Measurements from ENCODE around the gene VMA21. TPM values are rescaled to one million over a fixed set of nuclear protein-coding genes. Genes with fewer than 3 reads are reported as not detected.

VMA21 gene
- total RNA-seq: 10 to 100 TPM; 36.5 to 39.7 TPM

DNA sequence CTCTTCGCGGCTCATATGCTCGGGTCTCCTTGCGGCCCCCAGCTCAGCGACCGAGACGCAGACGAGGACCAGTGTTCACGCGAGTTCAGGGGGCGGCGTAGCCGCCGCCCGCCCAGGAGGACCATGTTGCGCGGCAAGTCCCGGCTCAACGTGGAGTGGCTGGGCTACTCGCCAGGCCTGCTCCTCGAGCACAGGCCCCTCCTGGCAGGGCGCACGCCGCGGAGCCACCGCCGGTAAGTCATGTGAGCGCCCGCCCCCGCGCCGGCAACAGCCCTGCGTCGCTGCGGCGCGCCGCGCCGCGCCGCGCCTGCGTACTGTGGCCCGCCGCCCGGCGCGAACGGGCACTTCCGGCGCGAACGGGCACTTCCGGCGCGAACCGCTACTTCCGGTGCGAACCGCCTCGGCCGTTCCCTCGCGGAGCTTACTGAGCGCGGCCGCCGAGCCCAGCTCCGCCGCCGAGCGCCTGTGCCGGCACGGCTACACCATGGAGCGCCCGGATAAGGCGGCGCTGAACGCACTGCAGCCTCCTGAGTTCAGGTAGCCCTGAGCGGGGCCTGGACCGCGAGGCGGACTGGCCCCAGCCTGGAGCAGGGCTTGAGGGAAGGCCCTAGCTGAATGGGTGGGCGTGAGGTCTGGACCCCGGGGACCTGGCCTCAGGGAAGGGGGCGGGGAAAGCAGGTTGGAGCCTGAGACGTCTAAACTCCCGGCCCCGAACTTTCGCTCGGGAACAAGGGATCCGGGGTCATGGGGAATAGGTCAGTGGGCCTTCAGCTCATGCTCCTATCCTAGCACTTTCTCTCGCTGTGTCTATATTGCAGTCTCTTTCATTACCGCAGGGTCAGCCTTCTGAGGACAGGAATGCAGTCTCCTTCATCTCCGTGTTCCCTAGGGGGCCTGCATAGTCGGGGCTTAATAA lies at the start of gene VMA21:
TSS of gene VMA21 (plus strand) at position 382 of the 916 bp plus-strand sequence. CDS start at position 485, 103 bp downstream.
- Mint-ChIP-seq H3K27ac (peak within 1 kb of the TSS; percentile 96), H3K9me3 (no peaks in the 10 kb centered on the region), H3K36me3 (ENCODE audit: low read depth) (peaks cover 13% of the 10 kb centered on the region), H3K27me3 (ENCODE audit: low read depth) (no peaks in the 10 kb centered on the region), H3K4me3 (peak within 1 kb of the TSS; percentile 87), H3K4me1 (ENCODE audit: low read depth) (peaks cover 48% of the 10 kb centered on the region)
- CTCF ChIA-PET: interaction anchor here (1.7 kb wide), 1 partner anchor 37 kb away, joined by 6 read pairs; no protein-coding TSS in a partner anchor
- DNase-seq: peak; percentile 81
- intact Hi-C loops (cut with micrococcal nuclease): loop anchor here (2.0 to 10.0 kb wide), 8 partner anchors 148 to 1434 kb away; partner anchors contain the start of genes CD99L2, CETN2, MAMLD1 and NSDHL

DNA sequence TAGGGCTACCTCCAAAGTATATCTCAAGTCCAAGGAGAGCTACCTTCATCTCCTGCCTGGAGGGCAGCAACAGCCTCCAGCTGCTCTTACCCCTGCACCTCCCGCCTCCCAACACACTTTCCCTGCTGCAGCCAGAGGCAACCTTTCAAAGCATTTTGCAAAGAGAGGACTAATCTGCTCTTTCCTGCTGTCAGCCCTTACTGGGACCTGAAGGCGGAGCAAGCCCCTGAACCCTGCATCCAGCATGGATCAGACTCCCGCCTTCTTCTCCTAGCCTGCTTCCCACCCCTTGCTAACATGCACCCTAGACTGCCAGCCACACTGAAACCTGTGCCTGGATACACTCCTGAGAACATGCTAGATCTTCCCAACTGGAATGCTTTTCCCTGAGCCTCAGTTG lies 37.7 kb upstream of the VMA21 start:
- H3K9me3 Mint-ChIP-seq: no peaks in the 10 kb centered on the region
- H3K27ac Mint-ChIP-seq: no peak overlapping the region
- CTCF ChIA-PET: interaction anchor here (1.2 to 3.5 kb wide), 2 partner anchors 208 to 319 kb away, joined by 3 to 20 read pairs; no protein-coding TSS in a partner anchor
- H3K36me3 Mint-ChIP-seq (ENCODE audit: low read depth): no peaks in the 10 kb centered on the region
- no peak for DNase-seq
- H3K4me3 Mint-ChIP-seq: no peak overlapping the region
- peaks cover 8% of the 10 kb centered on the region for H3K27me3 Mint-ChIP-seq (ENCODE audit: low read depth)
- intact Hi-C loops (cut with micrococcal nuclease): no loop called here
- H3K4me1 Mint-ChIP-seq (ENCODE audit: low read depth): no peaks in the 10 kb centered on the region

DNA sequence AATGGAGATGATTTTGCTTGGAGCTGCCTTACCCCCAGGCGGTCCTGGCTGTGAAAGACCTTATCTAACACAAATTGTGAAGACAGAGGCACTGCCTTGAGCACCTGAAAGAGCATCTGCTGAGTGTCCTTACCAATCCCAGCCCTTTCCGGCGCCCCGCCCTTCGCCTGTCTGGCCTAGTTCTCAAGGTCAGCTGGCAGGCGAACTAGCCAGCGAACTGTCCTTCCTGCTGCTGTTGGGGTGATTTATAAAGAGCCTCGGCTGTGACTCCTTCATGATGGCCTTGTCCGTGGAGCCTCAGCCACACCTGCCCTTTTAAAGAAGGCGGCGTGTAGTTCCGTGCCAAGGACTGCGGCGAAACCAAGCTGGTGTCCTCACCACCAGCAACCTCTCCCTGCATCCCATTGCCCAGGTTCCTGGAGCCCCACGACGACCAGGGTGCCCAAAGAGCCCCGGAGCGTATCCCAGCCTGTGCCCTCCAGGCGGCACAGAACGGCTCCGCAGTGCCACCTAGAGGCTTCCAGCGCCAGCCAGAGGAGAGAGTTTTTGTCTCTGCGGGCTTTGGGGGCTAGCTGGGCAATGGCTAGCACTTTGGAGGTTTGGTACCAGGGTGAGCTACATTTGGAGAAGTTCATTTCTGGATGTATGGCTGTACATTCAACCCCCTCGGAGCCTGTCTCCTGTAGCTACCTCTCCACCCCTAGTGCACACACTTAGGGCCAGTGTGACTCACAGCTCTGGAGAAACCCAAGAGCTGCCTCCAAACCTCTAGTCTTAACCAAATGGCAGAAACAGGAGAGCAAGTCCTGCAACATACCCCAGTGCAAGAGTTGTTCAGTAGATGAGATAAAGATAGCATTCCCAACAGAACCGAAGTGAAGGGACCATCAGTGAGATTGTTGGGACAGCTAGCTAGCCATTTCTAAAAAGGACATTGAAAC lies 36.8 kb upstream of the VMA21 start:
- intact Hi-C loops (cut with micrococcal nuclease): loop anchor here (1.0 kb wide), 1 partner anchor 209 kb away; no protein-coding TSS in a partner anchor
- DNase-seq: peak; percentile 46
- no peak overlapping the region for H3K4me3 Mint-ChIP-seq
- H3K9me3 Mint-ChIP-seq: no peaks in the 10 kb centered on the region
- no peak overlapping the region for H3K27ac Mint-ChIP-seq
- peaks cover 8% of the 10 kb centered on the region for H3K27me3 Mint-ChIP-seq (ENCODE audit: low read depth)
- CTCF ChIA-PET: interaction anchor here (0.7 to 3.5 kb wide), 8 partner anchors 11 to 321 kb away, joined by 3 to 20 read pairs (median 4); no protein-coding TSS in a partner anchor
- no peaks in the 10 kb centered on the region for H3K36me3 Mint-ChIP-seq (ENCODE audit: low read depth)
- no peaks in the 10 kb centered on the region for H3K4me1 Mint-ChIP-seq (ENCODE audit: low read depth)

GRCh38 chrX:151363316-151363715 lies 33.7 kb upstream of the VMA21 start:
- peaks cover 6% of the 10 kb centered on the region for H3K27me3 Mint-ChIP-seq (ENCODE audit: low read depth)
- H3K36me3 Mint-ChIP-seq (ENCODE audit: low read depth): no peaks in the 10 kb centered on the region
- DNase-seq: no peak
- intact Hi-C loops (cut with micrococcal nuclease): no loop called here
- H3K27ac Mint-ChIP-seq: no peak overlapping the region
- no peak overlapping the region for H3K4me3 Mint-ChIP-seq
- H3K9me3 Mint-ChIP-seq: no peaks in the 10 kb centered on the region
- no peaks in the 10 kb centered on the region for H3K4me1 Mint-ChIP-seq (ENCODE audit: low read depth)
- CTCF ChIA-PET: no interaction called here

- no peaks in the 10 kb centered on the region for H3K36me3 Mint-ChIP-seq (ENCODE audit: low read depth)
- no peak overlapping the region for H3K27ac Mint-ChIP-seq
- CTCF ChIA-PET: no interaction called here
- peaks cover 3% of the 10 kb centered on the region for H3K27me3 Mint-ChIP-seq (ENCODE audit: low read depth)
- intact Hi-C loops (cut with micrococcal nuclease): no loop called here
- H3K4me1 Mint-ChIP-seq (ENCODE audit: low read depth): no peaks in the 10 kb centered on the region
- no peak overlapping the region for H3K4me3 Mint-ChIP-seq
- H3K9me3 Mint-ChIP-seq: no peaks in the 10 kb centered on the region
- DNase-seq: no peak
Measured at GRCh38 chrX:151365579-151365978, 31.4 kb upstream of the VMA21 start.

DNA sequence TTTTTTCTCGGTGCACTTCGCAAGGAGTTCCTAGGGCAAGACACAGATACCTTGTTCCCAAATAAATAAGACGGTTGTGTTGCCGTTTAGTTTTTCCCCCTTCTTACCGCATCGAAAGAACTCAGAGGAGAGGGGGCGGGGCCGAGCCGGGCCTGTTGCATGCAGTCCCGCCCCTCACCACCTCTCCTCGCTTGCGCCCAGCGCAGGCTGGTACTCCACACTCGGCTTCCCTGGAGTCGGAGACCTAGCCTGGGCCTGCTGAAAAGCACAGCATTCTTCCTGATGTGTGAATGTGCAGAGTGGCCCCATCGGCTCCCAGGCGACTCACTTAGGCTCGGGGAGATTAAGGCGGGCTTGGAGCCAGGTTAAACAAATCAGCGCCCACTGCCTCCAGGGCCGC lies 26.1 kb upstream of the VMA21 start:
- Mint-ChIP-seq H3K4me3 (no peak overlapping the region), H3K4me1 (ENCODE audit: low read depth) (no peaks in the 10 kb centered on the region), H3K9me3 (no peaks in the 10 kb centered on the region), H3K36me3 (ENCODE audit: low read depth) (no peaks in the 10 kb centered on the region), H3K27ac (no peak overlapping the region), H3K27me3 (ENCODE audit: low read depth) (peaks cover 6% of the 10 kb centered on the region)
- intact Hi-C loops (cut with micrococcal nuclease): no loop called here
- CTCF ChIA-PET: no interaction called here
- peak; percentile 14 for DNase-seq

GRCh38 chrX:151384807-151385206 lies 12.2 kb upstream of the VMA21 start:
- no peaks in the 10 kb centered on the region for H3K36me3 Mint-ChIP-seq (ENCODE audit: low read depth)
- no peak overlapping the region for H3K27ac Mint-ChIP-seq
- DNase-seq: no peak
- H3K27me3 Mint-ChIP-seq (ENCODE audit: low read depth): no peaks in the 10 kb centered on the region
- CTCF ChIA-PET: no interaction called here
- intact Hi-C loops (cut with micrococcal nuclease): no loop called here
- no peaks in the 10 kb centered on the region for H3K4me1 Mint-ChIP-seq (ENCODE audit: low read depth)
- no peak overlapping the region for H3K4me3 Mint-ChIP-seq
- no peaks in the 10 kb centered on the region for H3K9me3 Mint-ChIP-seq

GRCh38 chrX:151386838-151387459 lies 10.1 kb upstream of the VMA21 start:
- Mint-ChIP-seq H3K9me3 (no peaks in the 10 kb centered on the region), H3K27ac (no peak overlapping the region), H3K27me3 (ENCODE audit: low read depth) (no peaks in the 10 kb centered on the region), H3K4me1 (ENCODE audit: low read depth) (no peaks in the 10 kb centered on the region), H3K36me3 (ENCODE audit: low read depth) (no peaks in the 10 kb centered on the region), H3K4me3 (no peak overlapping the region)
- intact Hi-C loops (cut with micrococcal nuclease): no loop called here
- no peak for DNase-seq
- CTCF ChIA-PET: no interaction called here

- DNase-seq: no peak
- Mint-ChIP-seq H3K27ac (no peak overlapping the region), H3K4me3 (no peak overlapping the region), H3K36me3 (ENCODE audit: low read depth) (peaks cover 1% of the 10 kb centered on the region), H3K4me1 (ENCODE audit: low read depth) (peaks cover 21% of the 10 kb centered on the region), H3K27me3 (ENCODE audit: low read depth) (no peaks in the 10 kb centered on the region), H3K9me3 (no peaks in the 10 kb centered on the region)
- CTCF ChIA-PET: no interaction called here
- intact Hi-C loops (cut with micrococcal nuclease): loop anchor here (2.0 to 10.0 kb wide), 4 partner anchors 153 to 1027 kb away; partner anchors contain the start of gene MAMLD1
Measured at GRCh38 chrX:151391722-151392121, 5.3 kb upstream of the VMA21 start.

GRCh38 chrX:151393514-151393913 lies 3.5 kb upstream of the VMA21 start:
- H3K27me3 Mint-ChIP-seq (ENCODE audit: low read depth): no peaks in the 10 kb centered on the region
- H3K9me3 Mint-ChIP-seq: no peaks in the 10 kb centered on the region
- intact Hi-C loops (cut with micrococcal nuclease): loop anchor here (2.0 to 10.0 kb wide), 4 partner anchors 151 to 1029 kb away; partner anchors contain the start of gene MAMLD1
- peaks cover 27% of the 10 kb centered on the region for H3K4me1 Mint-ChIP-seq (ENCODE audit: low read depth)
- DNase-seq: peak; percentile 39
- peaks cover 3% of the 10 kb centered on the region for H3K36me3 Mint-ChIP-seq (ENCODE audit: low read depth)
- CTCF ChIA-PET: no interaction called here
- H3K27ac Mint-ChIP-seq: no peak overlapping the region
- no peak overlapping the region for H3K4me3 Mint-ChIP-seq

DNA sequence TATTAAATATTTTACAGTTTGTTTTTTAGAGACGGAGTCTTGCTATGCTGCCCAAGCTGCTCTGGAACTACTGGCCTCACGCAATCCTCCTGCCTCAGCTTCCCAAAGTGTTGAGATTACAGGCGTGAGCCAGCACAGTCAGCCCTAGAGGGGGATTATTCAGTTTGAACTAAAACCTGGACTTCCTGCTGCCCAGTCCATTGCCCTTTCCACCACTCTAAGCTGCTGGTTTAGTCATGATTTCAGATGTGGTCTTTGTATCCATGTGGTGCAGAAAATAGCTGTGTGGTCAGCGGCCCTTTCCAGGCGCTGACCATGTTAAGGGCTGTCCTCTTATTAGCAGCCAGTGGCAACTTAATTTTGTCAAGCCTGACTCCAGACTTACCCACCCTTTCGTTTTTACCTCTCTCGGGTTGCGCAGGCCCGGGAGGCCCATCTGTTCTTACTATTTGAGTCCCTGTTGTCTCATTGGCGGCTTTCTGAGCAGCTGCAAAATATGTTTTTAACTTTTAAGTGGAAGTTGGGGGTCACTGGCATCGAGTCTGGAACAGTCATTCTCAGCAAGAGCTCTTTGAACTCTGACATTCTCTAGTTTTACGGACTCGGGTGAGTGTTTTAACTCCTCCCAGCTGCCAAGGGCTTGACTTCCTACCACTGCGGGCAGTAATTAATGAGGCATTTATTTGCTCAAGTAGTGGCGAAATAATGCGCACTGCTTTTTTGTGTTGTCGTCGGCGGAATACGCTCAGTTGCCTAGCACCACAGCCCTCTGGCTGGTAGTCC lies 773 bp upstream of the VMA21 start:
- H3K27ac Mint-ChIP-seq: peak overlapping the region; percentile 96
- CTCF ChIA-PET: interaction anchor here (1.7 kb wide), 1 partner anchor 36 kb away, joined by 6 read pairs; no protein-coding TSS in a partner anchor
- H3K4me1 Mint-ChIP-seq (ENCODE audit: low read depth): peaks cover 47% of the 10 kb centered on the region
- no peaks in the 10 kb centered on the region for H3K27me3 Mint-ChIP-seq (ENCODE audit: low read depth)
- intact Hi-C loops (cut with micrococcal nuclease): loop anchor here (2.0 to 10.0 kb wide), 8 partner anchors 149 to 1435 kb away; partner anchors contain the start of genes CD99L2, CETN2, MAMLD1 and NSDHL
- H3K4me3 Mint-ChIP-seq: peak overlapping the region; percentile 81
- peaks cover 13% of the 10 kb centered on the region for H3K36me3 Mint-ChIP-seq (ENCODE audit: low read depth)
- DNase-seq: peak; percentile 43
- no peaks in the 10 kb centered on the region for H3K9me3 Mint-ChIP-seq
